K562 (cell line): Measurements from ENCODE around the gene NEK1. TPM values are rescaled to one million over a fixed set of nuclear protein-coding genes. Genes with fewer than 3 reads are reported as not detected.

Experiments used
- ATF1 ChIP-seq, 2 experiments: fragments of 450-650 bp in 1 of 2; IDR thresholded peaks; 2 replicates each; pipeline ENCODE4 v1.6.1; 2016; ENCODE audit warnings: missing compliant biosample characterization in 1 of 2, missing genetic modification characterization in 1 of 2
- C11orf30 ChIP-seq: fragments of 450-650 bp; IDR thresholded peaks from 2 replicates; pipeline ENCODE4 v1.6.1; 2016; ENCODE audit warnings: low read depth, mild to moderate bottlenecking
- CBFA2T2 ChIP-seq: fragments of 450-650 bp; conservative IDR thresholded peaks from 2 replicates; pipeline ENCODE4 v1.6.1; 2017; ENCODE audit warnings: mild to moderate bottlenecking
- DIDO1 ChIP-seq: fragments of 450-650 bp; IDR thresholded peaks from 2 replicates; pipeline ENCODE4 v1.6.1; 2016; ENCODE audit warnings: low read depth, missing biosample characterization, missing genetic modification characterization
- EP400 ChIP-seq: fragments of 450-650 bp; IDR thresholded peaks from 2 replicates; pipeline ENCODE4 v1.6.1; 2017; ENCODE audit warnings: antibody characterized with exemption, mild to moderate bottlenecking, moderate library complexity
- ETS2 ChIP-seq: IDR thresholded peaks from 2 replicates; pipeline ENCODE4 v1.6.1; 2016; ENCODE audit warnings: borderline replicate concordance, missing genetic modification characterization, mild to moderate bottlenecking, moderate library complexity, missing compliant biosample characterization; ENCODE audit not compliant: poor library complexity, severe bottlenecking
- HSF4 ChIP-seq: fragments of 250-450 bp; sonication (Bioruptor Pico); IDR thresholded peaks from 2 replicates; pipeline ENCODE4 v2.1.2; 2022; ENCODE audit warnings: mild to moderate bottlenecking, moderate library complexity, borderline replicate concordance
- IRF2 ChIP-seq: sonication (generic); formaldehyde crosslinking; IDR thresholded peaks from 2 replicates; pipeline ENCODE4 v1.8.1; 2022; ENCODE audit warnings: mild to moderate bottlenecking, missing genetic modification reagents
- KDM4B ChIP-seq, 2 experiments: fragments of 450-650 bp in 1 of 2; sonication (generic) in 1 of 2; IDR thresholded peaks; 2 replicates each; pipeline ENCODE4 v1.6.1; 2016 to 2017; ENCODE audit warnings: borderline replicate concordance in 2 of 2, antibody characterized with exemption in 1 of 2, low read depth in 1 of 2, mild to moderate bottlenecking in 1 of 2
- KLF13 ChIP-seq: fragments of 450-650 bp; IDR thresholded peaks from 2 replicates; pipeline ENCODE4 v1.6.1; 2016; ENCODE audit warnings: missing genetic modification characterization, low read depth, mild to moderate bottlenecking, missing compliant biosample characterization, moderate library complexity, borderline replicate concordance
- KLF6 ChIP-seq: fragments of 250-450 bp; sonication (Bioruptor Pico); IDR thresholded peaks from 2 replicates; pipeline ENCODE4 v1.4.0; 2020; ENCODE audit warnings: mild to moderate bottlenecking, moderate library complexity, borderline replicate concordance
- MCM5 ChIP-seq: fragments of 450-650 bp; IDR thresholded peaks from 2 replicates; pipeline ENCODE4 v1.6.1; 2016; ENCODE audit warnings: low read depth
- NCOA2 ChIP-seq, 2 experiments: fragments of 450-650 bp; IDR thresholded peaks; 2 replicates each; pipeline ENCODE4 v1.6.1; 2018; ENCODE audit warnings: mild to moderate bottlenecking in 2 of 2, moderate library complexity in 1 of 2; ENCODE audit not compliant: partially characterized antibody in 2 of 2
- NCOA4 ChIP-seq: fragments of 450-650 bp; IDR thresholded peaks from 2 replicates; pipeline ENCODE4 v1.6.1; 2018; ENCODE audit warnings: mild to moderate bottlenecking; ENCODE audit not compliant: partially characterized antibody
- NRF1 ChIP-seq, 2 experiments: fragments of 450-650 bp; IDR thresholded peaks in 1 of 2; conservative IDR thresholded peaks in 1 of 2; 2 replicates each; pipeline ENCODE4 v1.6.1; 2014; ENCODE audit warnings: mild to moderate bottlenecking in 2 of 2
- POLR2G ChIP-seq: fragments of 200-400 bp; formaldehyde crosslinking; IDR thresholded peaks from 2 replicates; pipeline ENCODE4 v1.6.1; 2017; ENCODE audit warnings: low read depth, mild to moderate bottlenecking, antibody characterized with exemption, low read length, moderate library complexity
- SAFB ChIP-seq: fragments of 200-400 bp; formaldehyde crosslinking; IDR thresholded peaks from 2 replicates; pipeline ENCODE4 v1.6.1; 2017; ENCODE audit warnings: low read depth, low read length, borderline replicate concordance
- SMAD4 ChIP-seq: fragments of 250-450 bp; sonication (Bioruptor Pico); conservative IDR thresholded peaks from 2 replicates; pipeline ENCODE4 v1.8.0; 2021; ENCODE audit warnings: inconsistent platforms, mild to moderate bottlenecking, moderate library complexity
- SP1 ChIP-seq: sonication (generic); formaldehyde crosslinking; IDR thresholded peaks from 2 replicates; pipeline ENCODE4 v1.8.1; 2022; ENCODE audit warnings: mild to moderate bottlenecking, missing genetic modification reagents
- TBL1XR1 ChIP-seq, 2 experiments: IDR thresholded peaks; 2 replicates each; pipeline ENCODE4 v1.6.1; 2012; ENCODE audit warnings: improper control_type of control experiment in 2 of 2, low read length in 2 of 2, mild to moderate bottlenecking in 1 of 2
- TEAD1 ChIP-seq, 2 experiments: fragments of 450-650 bp in 1 of 2; sonication (generic) in 1 of 2; formaldehyde crosslinking; IDR thresholded peaks; 2 replicates each; pipeline versions ENCODE4 v1.4.0 to v1.8.0; 2020 to 2022; ENCODE audit warnings: mild to moderate bottlenecking in 2 of 2, missing genetic modification reagents in 1 of 2
- ZBTB8A ChIP-seq: fragments of 450-650 bp; IDR thresholded peaks from 2 replicates; pipeline ENCODE4 v1.6.1; 2018; ENCODE audit warnings: mild to moderate bottlenecking, moderate library complexity; ENCODE audit not compliant: partially characterized antibody
- ZNF143 ChIP-seq: sonication (generic); formaldehyde crosslinking; IDR thresholded peaks from 2 replicates; pipeline ENCODE4 v1.9.0; 2022; ENCODE audit warnings: mild to moderate bottlenecking, missing genetic modification reagents
- ZNF316 ChIP-seq: fragments of 450-650 bp; IDR thresholded peaks from 2 replicates; pipeline ENCODE4 v1.6.1; 2016
- ZNF589 ChIP-seq: fragments of 200-800 bp; sonication (Bioruptor generic); IDR thresholded peaks from 2 replicates; pipeline ENCODE4 v1.6.1; 2016; ENCODE audit warnings: low read depth, missing genetic modification characterization, missing compliant biosample characterization
- polyA plus RNA-seq, 8 experiments: library from polyadenylated mRNA; depleted of rRNA in 4 of 8; stranded (reverse) in 5 of 8; unstranded in 3 of 8; fragments of >200 nt; fragmentation: Nextera tagmentation in 2 of 8; fragmentation: Illumina TruSeq in 1 of 8; extraction: Ambion mirVana in 2 of 8; extraction: Trizol in 1 of 8; gene quantifications; 2 replicates each; pipeline versions ENCODE4 v1.2.1 to v1.2.3, GENCODE V29; 2011 to 2014; ENCODE audit warnings: inconsistent platforms in 1 of 8, missing spikeins in 1 of 8
- total RNA-seq, 7 experiments: library from RNA; depleted of rRNA in 6 of 7; stranded (reverse); fragments of >200 nt in 6 of 7; fragmentation: Illumina TruSeq in 2 of 7; extraction: Trizol in 2 of 7; gene quantifications; 2 replicates each; pipeline versions ENCODE4 v1.2.1 to v1.2.3, GENCODE V29; 2011 to 2021; ENCODE audit warnings: low replicate concordance in 1 of 7
- TF ChIP-seq, protein P1 (sequence below): fragments of 200-800 bp; sonication (Bioruptor generic); IDR thresholded peaks from 2 replicates; pipeline ENCODE4 v1.6.1; 2017; ENCODE audit warnings: missing genetic modification characterization, missing compliant biosample characterization

NEK1 gene
- total and polyA plus RNA-seq, 9 of the 15 experiments (the other 6 are each of a cell fraction or from before 2014, with no cell fraction given) = 6.2 to 15.7 (median 10.3) TPM

DNA sequence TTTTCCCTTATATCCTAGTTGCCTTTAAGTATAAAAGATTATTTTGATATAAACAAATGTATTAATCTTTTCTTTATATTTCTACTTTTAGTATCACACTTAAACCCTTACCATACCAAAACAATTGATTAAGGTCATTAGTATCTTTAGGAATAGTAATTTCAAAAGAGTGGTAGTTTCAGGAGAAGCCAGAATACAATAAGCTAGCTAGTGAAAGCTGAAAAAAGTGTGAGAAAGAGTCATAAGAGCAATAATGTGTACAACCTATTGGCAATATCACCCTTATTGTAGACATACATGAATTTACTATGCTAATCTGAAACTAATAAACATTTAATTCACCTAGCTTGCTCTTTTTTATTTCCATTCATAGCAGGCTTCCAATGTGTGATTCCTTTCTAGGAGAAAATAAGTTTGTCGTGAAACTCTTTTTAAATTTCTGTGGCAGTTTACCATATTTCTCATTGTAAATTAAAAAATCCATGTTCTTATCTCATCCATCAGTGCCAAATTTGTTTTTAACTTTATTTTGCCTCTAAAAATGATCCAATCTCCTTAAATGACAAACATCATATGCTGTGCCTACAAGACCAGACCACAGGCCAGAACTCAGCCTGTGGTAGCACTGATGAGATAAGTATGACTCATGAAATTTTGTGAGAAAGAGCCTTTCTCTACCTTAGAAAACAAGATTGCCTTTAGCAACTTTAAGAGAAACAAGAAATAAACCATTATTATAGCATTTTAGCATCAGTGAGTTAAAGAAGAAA is 8.1 kb downstream of the NEK1 start (continued):
- TF ChIP-seq HSF4 (CRISPR knock-in tag) = no peak
- TF ChIP-seq NRF1 (conservative IDR thresholded peaks at IDR 0.05 in 1 of 2, IDR thresholded peaks at IDR 0.05 in 1 of 2) = no peak
- TF ChIP-seq EP400 = peak; percentile 45
- TF ChIP-seq TBL1XR1 (IDR thresholded peaks at IDR 0.05; ENCODE audit: low read length in 2 of 2) = peak in 1 of 2 experiments; percentile 48; a peak in 1 of 4 replicates
- no peak for TF ChIP-seq IRF2 (CRISPR knock-in tag)
- no peak for TF ChIP-seq SP1 (CRISPR knock-in tag)
- TF ChIP-seq NCOA2 (IDR thresholded peaks at IDR 0.05; ENCODE audit: partially characterized antibody in 2 of 2) = no peak
- no peak for TF ChIP-seq ATF1 (CRISPR knock-in tag; IDR thresholded peaks at IDR 0.05)
- TF ChIP-seq ATF1 (tag; IDR thresholded peaks at IDR 0.05) = peak; percentile 24; the same call in 1 of the 2 replicates
- TF ChIP-seq ZNF589 (CRISPR knock-in tag) = no peak
- no peak for TF ChIP-seq MCM5
- TF ChIP-seq TEAD1 (CRISPR knock-in tag; IDR thresholded peaks at IDR 0.05) = no peak
- TF ChIP-seq POLR2G = no peak
- no peak for TF ChIP-seq SAFB
- no peak for TF ChIP-seq ZNF143 (CRISPR knock-in tag)
- TF ChIP-seq ZBTB8A = no peak
- no peak for TF ChIP-seq KLF13 (tag)
- TF ChIP-seq CBFA2T2 = no peak
- TF ChIP-seq DIDO1 (tag) = no peak
- TF ChIP-seq KLF6 = no peak
- TF ChIP-seq NCOA4 = no peak
- TF ChIP-seq SMAD4 = no peak
- TF ChIP-seq ETS2 (tag) = no peak
- TF ChIP-seq, protein P1, sequence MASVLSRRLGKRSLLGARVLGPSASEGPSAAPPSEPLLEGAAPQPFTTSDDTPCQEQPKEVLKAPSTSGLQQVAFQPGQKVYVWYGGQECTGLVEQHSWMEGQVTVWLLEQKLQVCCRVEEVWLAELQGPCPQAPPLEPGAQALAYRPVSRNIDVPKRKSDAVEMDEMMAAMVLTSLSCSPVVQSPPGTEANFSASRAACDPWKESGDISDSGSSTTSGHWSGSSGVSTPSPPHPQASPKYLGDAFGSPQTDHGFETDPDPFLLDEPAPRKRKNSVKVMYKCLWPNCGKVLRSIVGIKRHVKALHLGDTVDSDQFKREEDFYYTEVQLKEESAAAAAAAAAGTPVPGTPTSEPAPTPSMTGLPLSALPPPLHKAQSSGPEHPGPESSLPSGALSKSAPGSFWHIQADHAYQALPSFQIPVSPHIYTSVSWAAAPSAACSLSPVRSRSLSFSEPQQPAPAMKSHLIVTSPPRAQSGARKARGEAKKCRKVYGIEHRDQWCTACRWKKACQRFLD (CRISPR knock-in tag) = no peak
- TF ChIP-seq KDM4B (IDR thresholded peaks at IDR 0.05; ENCODE audit: borderline replicate concordance in 2 of 2, low read depth in 1 of 2) = no peak
- peak; percentile 90 for TF ChIP-seq C11orf30
- TF ChIP-seq ZNF316 = peak; percentile 93
